HG02763 (cell line): ENCODE measurements around the gene FAM117A.
A peak's percentile ranks its signal among the peaks of the same experiment; 100 is the strongest.

Experiments
- ATAC-seq: cut with Tn5 transposase; IDR thresholded peaks from one replicate; pipeline ENCODE4 v1.9.1; 2021; ENCODE audit warnings: mild to moderate bottlenecking, moderate library complexity; ENCODE audit not compliant: unreplicated experiment

The FAM117A gene

DNA sequence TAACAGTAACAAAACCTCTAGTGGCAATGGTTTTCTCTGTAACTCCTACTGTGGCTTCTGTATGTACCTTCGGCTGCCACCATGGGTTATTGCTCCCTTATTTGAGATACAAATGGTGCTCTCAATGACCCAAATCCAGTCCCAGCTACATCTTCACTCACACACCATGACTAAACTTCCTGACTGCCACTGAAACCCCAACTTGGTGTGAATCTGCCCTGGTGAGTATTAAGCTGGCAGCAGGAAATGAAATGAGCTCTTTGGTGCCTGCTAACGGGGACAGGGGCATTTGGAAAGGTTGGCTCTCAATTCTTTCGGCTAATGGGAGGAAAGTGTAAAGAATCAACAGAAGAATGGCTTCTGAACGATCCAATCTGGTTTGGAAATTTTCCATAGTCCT lies 48.7 kb downstream of the FAM117A start:
- no peak for ATAC-seq

DNA sequence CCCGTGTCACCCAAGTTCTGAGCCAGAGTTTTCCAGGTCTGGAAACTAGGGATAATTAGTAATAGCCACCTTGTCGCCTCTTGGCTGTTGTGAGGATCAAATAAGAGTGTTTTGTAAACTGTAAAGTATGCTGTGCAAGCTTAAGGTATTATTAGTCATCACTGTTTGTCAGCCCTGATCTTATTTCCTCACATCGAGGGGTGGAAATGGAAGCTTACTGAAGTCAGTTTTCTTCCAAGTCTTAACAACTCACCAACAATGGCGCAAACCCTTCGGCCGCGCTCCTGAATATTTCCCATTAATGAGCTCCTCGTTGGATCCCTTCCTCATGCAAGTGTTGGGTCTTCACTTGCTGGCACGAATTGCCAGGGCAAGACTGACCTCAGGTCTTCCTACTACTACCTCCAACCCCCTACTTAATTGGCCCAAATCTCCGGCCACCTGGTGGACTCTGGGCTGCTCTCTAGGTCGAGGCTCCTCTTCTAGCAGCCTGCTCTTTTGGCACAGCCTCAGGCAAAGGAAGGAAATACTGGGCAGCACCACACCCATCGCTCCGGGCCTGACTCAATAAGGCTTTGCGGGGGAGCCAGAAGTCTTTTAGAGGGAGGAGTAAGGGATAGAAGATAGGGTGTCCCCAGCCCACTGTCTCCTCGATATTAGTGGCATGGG lies 55.3 kb downstream of the FAM117A start:
- ATAC-seq = no peak

- peak; percentile 89 for ATAC-seq
These were observed 56.1 kb downstream of the FAM117A start, which contains the start of gene SLC35B1 for GRCh38 chr17:49707608-49708514. Gene SLC35B1, minus strand, starts transcription at chr17:49707964. Its CDS starts 131 bp downstream, at chr17:49707833.

GRCh38 chr17:49707246-49707607 lies 56.7 kb downstream of the FAM117A start:
- ATAC-seq = no peak

DNA sequence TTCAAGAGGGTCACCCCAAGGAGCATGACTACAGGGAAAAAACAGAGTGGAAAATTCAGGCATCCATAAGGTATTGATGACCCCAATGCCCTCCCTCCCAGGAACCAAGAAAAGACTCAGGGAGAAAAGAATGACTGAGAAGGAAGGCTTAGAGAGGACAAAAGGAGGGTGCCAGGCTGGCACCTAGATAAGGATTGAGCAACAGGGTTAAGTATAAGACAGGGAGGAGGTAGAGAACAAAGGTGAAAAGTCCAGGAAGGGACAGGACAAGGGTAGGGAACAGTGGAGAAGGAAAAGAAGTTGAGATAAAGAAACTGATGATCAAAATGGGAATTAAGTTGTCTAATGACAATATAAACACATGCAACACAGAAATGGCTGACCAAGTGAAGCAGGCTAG lies 58.7 kb downstream of the FAM117A start:
- ATAC-seq = no peak

- ATAC-seq = no peak
These were observed 60.2 kb downstream of the FAM117A start for GRCh38 chr17:49703557-49704277.

GRCh38 chr17:49700960-49701359 lies 63.0 kb downstream of the FAM117A start:
- ATAC-seq = no peak

- no peak for ATAC-seq
These were observed 63.9 kb downstream of the FAM117A start for GRCh38 chr17:49699966-49700575.

DNA sequence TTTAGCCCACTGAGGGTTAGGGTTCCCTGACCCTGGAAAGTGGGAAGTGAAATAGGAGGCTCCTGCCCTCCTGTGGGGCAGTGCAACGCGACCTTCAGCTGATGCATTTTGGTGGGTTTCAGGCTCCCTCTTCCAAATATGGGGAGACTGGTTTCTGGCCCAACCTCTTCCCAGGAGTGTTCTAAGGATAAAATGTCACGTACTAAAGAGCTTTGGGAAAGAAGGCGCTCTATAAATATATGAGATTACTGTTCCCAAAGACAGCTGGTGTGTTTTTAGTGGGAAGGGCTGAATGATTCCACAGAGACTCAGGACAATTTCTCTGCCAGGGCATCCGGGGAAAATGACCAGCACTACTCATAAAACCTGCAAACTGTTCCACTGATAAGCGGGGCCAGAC lies 65.9 kb downstream of the FAM117A start:
- no peak for ATAC-seq

GRCh38 chr17:49696233-49696761 lies 67.6 kb downstream of the FAM117A start:
- peak; percentile 43 for ATAC-seq

- ATAC-seq = no peak
These were observed 68.2 kb downstream of the FAM117A start for GRCh38 chr17:49695698-49696232.

- ATAC-seq = no peak
These were observed 68.9 kb downstream of the FAM117A start for GRCh38 chr17:49694847-49695697.

- ATAC-seq = no peak
These were observed 71.2 kb downstream of the FAM117A start for GRCh38 chr17:49692751-49693150.

DNA sequence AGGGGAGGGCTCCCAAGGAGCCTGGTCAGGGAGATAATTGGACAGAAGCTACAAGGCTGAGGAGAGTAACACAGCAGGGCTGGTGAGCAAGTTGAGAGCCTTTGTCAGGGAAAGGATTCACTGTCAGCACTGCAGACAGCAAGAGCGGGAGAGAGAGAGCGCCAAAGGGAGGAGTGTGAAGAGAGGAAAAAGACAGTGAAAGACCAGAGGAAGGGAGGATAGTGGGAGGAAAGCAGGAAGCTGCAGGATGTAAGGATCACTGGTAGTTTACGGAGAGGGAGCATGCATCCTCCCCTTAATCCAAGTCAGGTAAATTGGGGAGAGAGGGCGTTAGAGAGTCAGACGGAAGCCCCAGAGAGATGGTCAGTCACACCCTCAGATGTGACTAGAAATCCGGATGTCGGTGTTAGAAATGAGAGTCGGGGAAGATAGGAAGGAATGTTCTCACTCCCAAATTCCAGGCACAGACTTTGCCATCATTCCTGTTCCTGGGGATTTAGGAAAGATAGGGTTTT lies 72.2 kb downstream of the FAM117A start:
- no peak for ATAC-seq

DNA sequence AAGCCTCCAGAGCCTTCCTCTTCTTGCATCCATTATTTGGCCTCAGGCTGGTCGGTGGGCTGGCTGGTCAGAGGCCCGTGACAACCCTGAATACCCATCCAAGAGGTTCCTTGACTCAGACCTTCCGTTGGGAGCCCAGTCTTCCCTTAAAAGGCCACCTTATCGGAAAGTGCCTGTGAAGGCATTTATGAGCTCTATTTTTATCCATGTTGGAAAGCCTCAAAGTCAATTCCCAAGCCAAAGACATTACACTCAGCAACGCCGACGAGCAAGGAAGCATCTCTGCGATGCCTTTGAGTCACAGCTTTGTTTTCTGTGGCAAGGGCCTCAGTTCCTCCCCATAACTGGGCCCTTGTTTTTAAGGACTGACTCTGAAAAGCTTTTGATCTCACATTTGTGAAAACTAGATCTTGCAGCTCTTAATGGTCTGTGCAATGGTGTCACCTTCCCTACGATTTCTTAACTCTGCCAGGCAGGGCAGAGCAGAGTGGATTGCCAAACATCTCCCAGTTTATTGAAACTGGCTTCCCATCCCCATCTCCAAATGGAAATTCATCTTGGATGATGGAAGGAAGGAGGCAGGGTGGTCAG lies 72.8 kb downstream of the FAM117A start:
- ATAC-seq = no peak

- no peak for ATAC-seq
These were observed 73.7 kb downstream of the FAM117A start for GRCh38 chr17:49690256-49690655.

DNA sequence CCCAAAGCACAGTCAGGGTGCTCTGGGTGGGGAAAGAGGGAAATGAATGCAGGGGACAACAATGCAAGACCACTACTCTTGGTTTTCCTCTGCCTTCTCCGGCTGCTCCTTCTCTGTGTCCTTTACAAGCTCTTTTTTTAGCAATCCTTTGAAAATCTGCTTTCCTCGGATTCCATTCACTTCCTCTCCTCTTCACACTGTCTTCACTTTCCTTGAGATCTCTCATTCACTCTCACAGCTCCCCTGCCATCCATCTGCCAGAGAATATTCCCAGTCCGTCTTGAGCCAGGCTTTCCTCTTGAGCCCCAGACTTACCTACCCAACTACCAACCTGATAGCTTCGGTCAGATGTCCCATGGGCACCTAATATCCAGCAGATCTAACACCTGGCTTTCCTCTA lies 75.1 kb downstream of the FAM117A start:
- ATAC-seq = no peak

- no peak for ATAC-seq
These were observed 75.9 kb downstream of the FAM117A start for GRCh38 chr17:49687878-49688491.
